Common myeloid progenitor, CD34-positive (primary cell): Measurements from ENCODE around the gene TUBGCP3.

Experiments used
- CTCF ChIA-PET: fragments of 350-600 bp; sonication (Branson Sonifier 250); formaldehyde crosslinking; loops from one replicate; lab custom pipeline; 2021; ENCODE audit warnings: antibody characterized with exemption; lab: Charles Lee
- POLR2A ChIA-PET: fragments of 350-600 bp; sonication (Branson Sonifier 250); formaldehyde crosslinking; loops from one replicate; lab custom pipeline; 2021; ENCODE audit warnings: antibody characterized with exemption; lab: Charles Lee
- DNase-seq, 3 donors: peaks; one replicate each; pipeline versions ENCODE4 v3.0.0 to v3.0.0-alpha.2; 2013
- H3K27ac ChIP-seq, 2 experiments: 1 replicate in 1 of 2; 2 replicates in 1 of 2; pipeline ENCODE4 v1.7.0; 2013; ENCODE audit warnings: inconsistent platforms in 2 of 2, low read length in 2 of 2, mild to moderate bottlenecking in 2 of 2, low read depth in 1 of 2, moderate library complexity in 1 of 2; ENCODE audit not compliant: severe bottlenecking in 2 of 2, insufficient read depth in 1 of 2, poor library complexity in 1 of 2
- H3K27me3 ChIP-seq, 5 experiments: replicated peaks in 2 of 5; 1 replicate in 3 of 5; 2 replicates in 2 of 5; pipeline versions ENCODE4 v1.6.1 to v1.7.0; 2013; ENCODE audit warnings: low read length in 4 of 5, mild to moderate bottlenecking in 2 of 5, moderate library complexity in 2 of 5, inconsistent platforms in 1 of 5; ENCODE audit not compliant: insufficient read depth in 5 of 5, control insufficient read depth in 4 of 5
- H3K36me3 ChIP-seq, 4 experiments: 1 replicate in 2 of 4; 2 replicates in 2 of 4; pipeline versions ENCODE4 v1.6.1 to v1.7.0; 2013; ENCODE audit warnings: low read length in 3 of 4, control low read depth in 1 of 4, mild to moderate bottlenecking in 1 of 4; ENCODE audit not compliant: control insufficient read depth in 4 of 4, insufficient read depth in 4 of 4
- H3K4me1 ChIP-seq, 4 experiments: 1 replicate in 3 of 4; 2 replicates in 1 of 4; pipeline versions ENCODE4 v1.6.1 to v1.7.1; 2013; ENCODE audit warnings: low read length in 3 of 4, mild to moderate bottlenecking in 3 of 4, control low read depth in 1 of 4, inconsistent platforms in 1 of 4, moderate library complexity in 1 of 4; ENCODE audit not compliant: control insufficient read depth in 4 of 4, insufficient read depth in 4 of 4; ENCODE audit errors: control extremely low read depth in 1 of 4
- H3K4me3 ChIP-seq, 7 experiments: 1 replicate in 4 of 7; 2 replicates in 3 of 7; pipeline versions ENCODE4 v1.5.1 to v1.7.0; 2013; ENCODE audit warnings: mild to moderate bottlenecking in 7 of 7, low read length in 6 of 7, moderate library complexity in 6 of 7, inconsistent platforms in 2 of 7, low read depth in 2 of 7, control low read depth in 1 of 7; ENCODE audit not compliant: insufficient read depth in 4 of 7, control insufficient read depth in 1 of 7; ENCODE audit errors: extremely low read depth in 1 of 7
- H3K9me3 ChIP-seq, 5 experiments: 1 replicate in 4 of 5; 2 replicates in 1 of 5; pipeline versions ENCODE4 v1.6.1 to v1.7.1; 2013; ENCODE audit warnings: low read length in 4 of 5, mild to moderate bottlenecking in 2 of 5, inconsistent platforms in 1 of 5, low read depth in 1 of 5, moderate library complexity in 1 of 5; ENCODE audit not compliant: control insufficient read depth in 4 of 5, insufficient read depth in 2 of 5; ENCODE audit errors: control extremely low read depth in 1 of 5
- WGBS: methylation state at CpG from one replicate; pipeline ENCODE4 v1.1.5; 2013; ENCODE audit not compliant: insufficient coverage; 5-methylcytosine and 5-hydroxymethylcytosine counted together

Gene TUBGCP3

GRCh38 chr13:112588490-112589297 is 741 bp upstream of the TUBGCP3 start:
- Histone ChIP-seq H3K4me3 (peak overlapping the region; percentile 75 to 98 (median 93)), H3K27me3 (no peaks in the 10 kb centered on the region), H3K36me3 (no peaks in the 10 kb centered on the region), H3K4me1 (peaks cover 15 to 40% (median 32%) of the 10 kb centered on the region in 4 experiments), H3K9me3 (no peaks in the 10 kb centered on the region), H3K27ac (peak overlapping the region; percentile 71 to 89)
- ChIA-PET CTCF (interaction anchor here (0.9 to 1.9 kb wide), 5 partner anchors 9 to 22 kb away, joined by 3 to 9 read pairs (median 5); no protein-coding TSS in a partner anchor), POLR2A (interaction anchor here (0.7 kb wide), 1 partner anchor 16 kb away, joined by 4 read pairs; no protein-coding TSS in a partner anchor)
- 70% methylated on average over 23 of the region's 33 CpGs for WGBS
- peak in 2 of 3 donors; percentile 20 to 42 for DNase-seq

DNA sequence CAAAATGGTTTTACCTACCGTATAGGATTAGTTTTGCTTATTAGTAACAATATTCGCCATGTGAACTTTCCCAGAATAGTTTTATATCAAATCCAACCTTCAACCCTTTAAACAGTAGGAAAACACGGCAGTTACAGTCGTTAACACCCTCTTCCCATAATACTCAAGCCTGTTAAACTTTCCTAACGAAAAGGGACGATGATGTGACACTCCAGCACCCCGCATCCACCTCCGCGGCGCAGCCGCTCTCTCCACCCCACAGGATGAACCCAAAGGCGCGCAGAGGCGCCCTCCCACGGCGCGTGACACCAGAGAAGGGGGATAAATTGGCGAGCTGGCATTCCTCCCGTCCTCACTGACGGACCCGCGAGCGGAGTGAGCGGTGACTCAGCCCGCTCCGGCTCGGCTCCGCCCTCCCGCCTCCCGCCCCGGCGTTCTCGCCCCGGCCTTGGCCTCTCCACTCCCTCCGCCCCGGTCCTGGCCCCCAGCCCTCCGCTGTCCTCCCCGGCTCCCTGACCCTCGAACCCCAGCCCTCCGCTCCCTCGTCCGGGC is 665 bp downstream of the TUBGCP3 start:
- ChIA-PET CTCF (no interaction called here), POLR2A (interaction anchor here (0.5 to 0.6 kb wide), 2 partner anchors 8 to 28 kb away, joined by 5 read pairs; no protein-coding TSS in a partner anchor)
- 0% methylated on average over 38 of the region's 42 CpGs for WGBS
- Histone ChIP-seq H3K36me3 (peaks cover 0 to 3% (median 0%) of the 10 kb centered on the region in 4 experiments), H3K4me3 (peak overlapping the region; percentile 75 to 98 (median 93)), H3K27me3 (no peaks in the 10 kb centered on the region), H3K27ac (peak overlapping the region; percentile 71 to 89), H3K9me3 (no peaks in the 10 kb centered on the region), H3K4me1 (peaks cover 27 to 54% (median 46%) of the 10 kb centered on the region in 4 experiments)
- DNase-seq: peak; percentile 90 to 91 (median 90)

DNA sequence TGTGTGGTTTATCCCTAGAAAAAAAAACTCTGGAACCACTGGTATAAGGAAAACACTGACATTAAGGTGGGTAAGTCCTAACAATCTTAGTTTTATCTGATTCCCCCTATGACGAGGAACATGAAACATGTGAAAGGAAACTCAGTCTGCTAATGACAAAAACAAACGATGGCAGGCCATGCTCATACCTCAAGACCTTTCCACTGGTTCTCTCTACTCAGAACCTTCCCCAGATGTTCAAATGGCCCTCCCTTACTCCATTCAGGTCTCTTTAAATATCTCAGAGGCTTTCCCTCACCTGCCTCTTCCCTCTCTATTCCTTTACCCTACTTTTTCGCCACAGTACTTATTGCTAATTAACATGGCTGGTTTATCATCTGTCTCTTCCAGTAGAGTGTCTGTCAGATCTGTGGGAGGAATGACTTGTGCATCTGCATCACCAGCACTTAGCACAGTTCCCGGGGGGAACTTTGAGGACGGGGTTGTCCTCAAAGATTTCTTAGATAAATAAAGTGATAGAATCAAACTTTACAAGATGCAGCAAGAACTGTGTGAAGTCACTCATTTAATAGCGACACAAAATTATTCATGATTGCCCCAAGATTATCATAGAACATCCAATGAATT is 1.5 kb downstream of the TUBGCP3 start:
- Histone ChIP-seq H3K4me3 (peak overlapping the region in 6 of 7 experiments; percentile 75 to 98 (median 90)), H3K9me3 (no peaks in the 10 kb centered on the region), H3K4me1 (peaks cover 30 to 63% (median 54%) of the 10 kb centered on the region in 4 experiments), H3K36me3 (peaks cover 0 to 6% (median 0%) of the 10 kb centered on the region in 4 experiments), H3K27me3 (no peaks in the 10 kb centered on the region), H3K27ac (peak overlapping the region in 1 of 2 experiments; percentile 89)
- 60% methylated on average over 2 of the region's 6 CpGs for WGBS
- ChIA-PET POLR2A (no interaction called here), CTCF (interaction anchor here (0.6 to 5.6 kb wide), 3 partner anchors 13 to 20 kb away, joined by 3 to 35 read pairs (median 3); no protein-coding TSS in a partner anchor)
- no peak for DNase-seq

- CTCF ChIA-PET: interaction anchor here (0.8 to 5.6 kb wide), 8 partner anchors 10 to 49 kb away, joined by 3 to 35 read pairs (median 3); no protein-coding TSS in a partner anchor
- H3K9me3 ChIP-seq: no peaks in the 10 kb centered on the region
- DNase-seq: peak; percentile 79 to 93 (median 93)
- no peaks in the 10 kb centered on the region for H3K27me3 ChIP-seq
- H3K4me3 ChIP-seq: peak overlapping the region in 6 of 7 experiments; percentile 27 to 56 (median 46)
- H3K36me3 ChIP-seq: peaks cover 0 to 14% (median 0%) of the 10 kb centered on the region in 4 experiments
- peak overlapping the region; percentile 67 to 83 for H3K27ac ChIP-seq
- POLR2A ChIA-PET: interaction anchor here (0.6 kb wide), 1 partner anchor 593 kb away, joined by 3 read pairs; no protein-coding TSS in a partner anchor
- 9% methylated on average over 6 of the region's 11 CpGs for WGBS
- H3K4me1 ChIP-seq: peaks cover 30 to 71% (median 55%) of the 10 kb centered on the region in 4 experiments
These were observed 4.2 kb downstream of the TUBGCP3 start for GRCh38 chr13:112583592-112584277.

- CTCF ChIA-PET: interaction anchor here (1.1 to 5.6 kb wide), 4 partner anchors 9 to 24 kb away, joined by 3 to 35 read pairs (median 3); no protein-coding TSS in a partner anchor
- Histone ChIP-seq H3K27ac (peak overlapping the region in 1 of 2 experiments; percentile 83), H3K4me3 (peak overlapping the region in 3 of 7 experiments; percentile 6 to 43 (median 26)), H3K36me3 (peaks cover 0 to 14% (median 1%) of the 10 kb centered on the region in 4 experiments), H3K27me3 (no peaks in the 10 kb centered on the region), H3K9me3 (peaks cover 0 to 4% (median 0%) of the 10 kb centered on the region in 5 experiments), H3K4me1 (peaks cover 30 to 64% (median 48%) of the 10 kb centered on the region in 4 experiments)
- DNase-seq: peak; percentile 13 to 63 (median 61)
- 42% methylated on average over 6 of the region's 9 CpGs for WGBS
- POLR2A ChIA-PET: no interaction called here
These were observed 5.7 kb downstream of the TUBGCP3 start for GRCh38 chr13:112582263-112582662.

DNA sequence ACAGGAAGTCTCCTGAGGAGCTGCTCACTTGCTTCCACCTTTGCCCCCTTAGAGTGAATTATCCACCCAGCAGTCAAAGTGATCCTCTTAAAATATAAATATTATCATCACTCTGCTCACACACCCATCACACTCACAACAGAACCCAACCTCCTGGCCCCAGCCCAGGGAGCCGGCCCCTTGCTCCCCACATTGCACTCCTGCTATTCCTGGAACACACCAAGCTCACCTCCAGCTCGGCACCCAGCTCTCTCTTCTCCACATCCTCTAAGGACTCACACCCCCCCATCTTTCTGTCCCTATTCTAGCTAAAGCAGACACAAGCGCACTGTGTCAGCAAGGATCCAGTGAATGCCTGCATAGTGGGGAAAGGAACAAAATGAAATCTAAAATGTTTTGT is 7.0 kb downstream of the TUBGCP3 start:
- Histone ChIP-seq H3K27ac (no peak overlapping the region), H3K27me3 (no peaks in the 10 kb centered on the region), H3K36me3 (peaks cover 0 to 14% (median 1%) of the 10 kb centered on the region in 4 experiments), H3K9me3 (peaks cover 0 to 5% (median 0%) of the 10 kb centered on the region in 5 experiments), H3K4me1 (peaks cover 21 to 52% (median 39%) of the 10 kb centered on the region in 4 experiments), H3K4me3 (no peak overlapping the region)
- ChIA-PET CTCF (interaction anchor here (1.2 to 5.6 kb wide), 2 partner anchors 7 to 14 kb away, joined by 3 to 35 read pairs; no protein-coding TSS in a partner anchor), POLR2A (no interaction called here)
- 92% methylated on average over 2 of the region's 3 CpGs for WGBS
- DNase-seq: no peak
